Measurements from ENCODE around the gene DYSF. TPM values are rescaled to one million over a fixed set of nuclear protein-coding genes. Genes with fewer than 3 reads are reported as not detected.
"Not testable (repeated sequence)": the region's sequence is repeated elsewhere in the genome, so short reads cannot be mapped to it uniquely, and the experiment has no call there.

The DYSF gene
- total RNA-seq, 1 donor = 3.5 TPM

GRCh38 chr2:71479261-71479660, 25.9 kb downstream of the DYSF start:
- DNase-seq (ENCODE audit: low read depth) = no peak
- no peak for TF ChIP-seq CTCF (IDR thresholded peaks at IDR 0.05; ENCODE audit: insufficient read depth, low read depth, low read length)

GRCh38 chr2:71481111-71481510, 27.8 kb downstream of the DYSF start:
- no peak for DNase-seq (ENCODE audit: low read depth)
- no peak overlapping the region for H3K4me3 ChIP-seq (ENCODE audit: low read depth, low read length)
- no peak for TF ChIP-seq CTCF (IDR thresholded peaks at IDR 0.05; ENCODE audit: insufficient read depth, low read depth, low read length)

More at GRCh38 chr2:71479261-71479660, 25.9 kb downstream of the DYSF start:
- H3K4me3 ChIP-seq (ENCODE audit: low read depth, low read length) = no peak overlapping the region

GRCh38 chr2:71482055-71482454, 28.7 kb downstream of the DYSF start:
- no peak for TF ChIP-seq CTCF (IDR thresholded peaks at IDR 0.05; ENCODE audit: insufficient read depth, low read depth, low read length)
- H3K4me3 ChIP-seq (ENCODE audit: low read depth, low read length) = no peak overlapping the region

GRCh38 chr2:71483246-71483645, 29.9 kb downstream of the DYSF start:
- no peak for TF ChIP-seq CTCF (IDR thresholded peaks at IDR 0.05; ENCODE audit: insufficient read depth, low read depth, low read length)

More at GRCh38 chr2:71482055-71482454, 28.7 kb downstream of the DYSF start:
- DNase-seq (ENCODE audit: low read depth) = no peak

GRCh38 chr2:71484354-71484753, 31.0 kb downstream of the DYSF start:
- DNase-seq (ENCODE audit: low read depth) = no peak
- TF ChIP-seq CTCF (IDR thresholded peaks at IDR 0.05; ENCODE audit: insufficient read depth, low read depth, low read length) = no peak
- no peak overlapping the region for H3K4me3 ChIP-seq (ENCODE audit: low read depth, low read length)

More at GRCh38 chr2:71483246-71483645, 29.9 kb downstream of the DYSF start:
- no peak overlapping the region for H3K4me3 ChIP-seq (ENCODE audit: low read depth, low read length)
- no peak for DNase-seq (ENCODE audit: low read depth)

- no peak overlapping the region for H3K4me3 ChIP-seq (ENCODE audit: low read depth, low read length)
- DNase-seq (ENCODE audit: low read depth) = no peak
- TF ChIP-seq CTCF (IDR thresholded peaks at IDR 0.05; ENCODE audit: insufficient read depth, low read depth, low read length) = no peak
These were observed 33.7 kb downstream of the DYSF start for GRCh38 chr2:71486881-71487640.

GRCh38 chr2:71491551-71491950, 38.2 kb downstream of the DYSF start:
- DNase-seq (ENCODE audit: low read depth); H3K4me3 ChIP-seq (ENCODE audit: low read depth, low read length): not testable (repeated sequence)
